GM21717 (cell line): ENCODE measurements around the gene PDGFD.

Experiments used
- ATAC-seq: cut with Tn5 transposase; IDR thresholded peaks from one replicate; pipeline ENCODE4 v1.9.1; 2021; ENCODE audit warnings: mild to moderate bottlenecking, moderate library complexity; ENCODE audit not compliant: unreplicated experiment

The PDGFD gene

GRCh38 chr11:103927535-103927934, 236.4 kb downstream of the PDGFD start:
- no peak for ATAC-seq

- ATAC-seq: no peak
Observed at GRCh38 chr11:103926990-103927389, 237.0 kb downstream of the PDGFD start.

GRCh38 chr11:103924166-103925013, 239.6 kb downstream of the PDGFD start:
- ATAC-seq: no peak

GRCh38 chr11:103923451-103923931, 240.5 kb downstream of the PDGFD start:
- ATAC-seq: no peak

DNA sequence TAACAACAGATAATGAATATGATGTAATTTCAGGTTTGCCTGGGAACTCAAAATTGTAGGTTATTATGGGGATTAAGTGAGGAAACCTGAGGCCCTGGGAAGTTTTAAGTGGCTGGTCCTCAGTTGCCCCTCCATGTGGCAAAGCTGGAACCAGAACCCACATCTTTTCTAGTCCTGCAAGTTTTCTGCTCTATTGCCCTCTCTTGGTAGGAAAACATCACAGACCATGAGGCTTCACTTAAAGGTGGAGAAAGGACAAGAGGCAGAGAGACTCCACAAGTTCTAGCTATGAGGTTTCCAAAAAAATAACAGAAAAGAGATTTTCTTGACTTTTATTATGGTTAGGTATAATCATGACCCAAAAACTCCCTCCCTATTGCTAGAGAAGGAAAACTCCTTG, 243.0 kb downstream of the PDGFD start:
- no peak for ATAC-seq

DNA sequence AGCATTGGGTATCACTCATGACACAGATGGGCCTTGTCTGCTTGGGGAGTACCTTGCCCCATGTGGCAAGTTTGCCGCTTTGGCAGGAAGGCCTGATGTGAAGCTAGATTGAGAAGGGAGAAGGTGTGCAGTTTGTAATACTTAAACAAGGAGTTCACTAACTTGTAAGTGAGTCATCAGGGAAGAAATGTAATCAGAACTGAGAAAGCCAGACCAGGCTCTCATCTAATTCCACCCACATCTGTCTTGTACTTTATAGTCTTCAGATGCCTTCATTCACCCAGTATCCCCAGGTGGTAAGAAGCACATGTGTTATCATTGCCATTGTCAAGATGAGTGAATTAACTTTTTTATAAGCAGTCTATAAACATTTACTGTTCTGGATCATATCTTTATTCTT, 243.5 kb downstream of the PDGFD start:
- peak; percentile 63 for ATAC-seq

DNA sequence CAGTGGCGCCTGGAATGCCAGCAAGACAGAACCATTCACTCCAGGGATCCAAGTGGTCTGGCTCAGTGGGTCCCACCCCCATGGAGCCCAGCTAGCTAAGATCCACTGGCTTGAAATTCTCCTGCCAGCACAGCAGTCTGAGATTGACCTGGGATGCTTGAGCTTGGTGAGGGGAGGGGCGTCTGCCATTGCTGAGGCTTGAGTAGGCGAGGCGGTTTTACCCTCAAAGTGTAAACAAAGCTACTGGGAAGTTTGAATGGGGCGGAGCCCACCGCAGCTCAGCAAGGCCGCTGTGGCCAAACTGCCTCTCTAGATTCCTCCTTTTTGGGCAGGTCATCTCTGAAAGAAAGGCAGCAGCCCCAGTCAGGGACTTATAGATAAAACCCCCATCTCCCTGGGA, 253.2 kb downstream of the PDGFD start:
- no peak for ATAC-seq

DNA sequence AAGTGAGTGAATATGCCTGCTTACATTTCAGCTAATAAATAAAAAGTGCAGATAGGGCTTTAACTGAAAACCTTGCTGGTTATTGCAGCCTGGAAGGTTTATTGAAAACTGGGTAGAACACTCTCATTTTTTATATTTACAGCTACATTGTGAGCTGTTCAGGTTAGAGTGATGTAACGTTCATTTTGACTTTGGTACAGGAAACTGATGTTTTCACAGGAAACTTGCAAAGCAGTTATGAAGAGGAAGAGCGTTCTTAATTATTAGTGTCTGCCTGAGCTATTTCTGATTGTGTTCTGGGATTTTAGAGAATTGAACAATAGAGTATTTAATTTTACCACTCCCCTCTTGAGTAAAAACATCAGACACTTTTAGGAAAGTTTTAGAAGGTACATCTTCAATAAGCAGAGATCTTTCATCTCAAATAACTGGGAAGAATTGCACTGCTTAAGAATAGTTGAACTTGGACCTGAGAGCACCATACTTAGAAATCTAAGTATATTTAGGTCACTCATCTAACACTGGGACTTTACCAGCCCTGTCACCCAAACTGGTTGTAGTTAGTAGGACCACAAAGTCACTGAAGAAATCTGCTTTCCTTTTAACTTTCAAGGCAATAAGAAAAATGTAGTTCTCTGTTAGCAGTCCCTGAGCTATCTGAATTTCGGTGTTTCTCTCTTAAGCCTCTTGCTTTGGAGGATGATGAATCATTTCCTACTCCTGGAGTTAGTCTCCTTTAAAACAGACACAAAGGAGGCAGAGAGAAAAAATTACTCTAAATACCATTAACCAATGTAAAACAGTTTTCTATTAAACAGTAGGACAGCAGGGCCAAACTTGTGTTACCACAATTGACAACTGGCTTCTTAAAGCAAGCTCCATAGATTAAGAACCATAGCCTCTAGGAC, 256.1 kb downstream of the PDGFD start:
- no peak for ATAC-seq

DNA sequence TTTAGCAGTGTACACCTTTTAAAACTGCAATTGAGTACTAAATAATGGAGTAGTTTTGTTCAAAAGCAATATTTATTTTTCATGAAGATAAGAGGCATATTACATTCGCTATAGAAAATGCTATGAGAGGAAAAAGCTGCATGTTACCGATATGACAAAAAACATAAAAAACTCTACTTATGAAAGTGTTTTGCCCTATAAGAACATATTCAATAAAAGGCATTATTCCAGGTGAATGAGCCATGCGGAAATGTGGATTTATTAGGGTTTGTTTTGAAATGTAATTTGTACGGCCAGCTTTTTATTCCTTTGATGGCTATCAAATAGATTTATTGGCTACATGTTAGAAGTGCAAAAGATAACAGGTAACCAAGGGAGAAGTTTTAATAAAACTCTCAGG, 256.8 kb downstream of the PDGFD start:
- no peak for ATAC-seq

DNA sequence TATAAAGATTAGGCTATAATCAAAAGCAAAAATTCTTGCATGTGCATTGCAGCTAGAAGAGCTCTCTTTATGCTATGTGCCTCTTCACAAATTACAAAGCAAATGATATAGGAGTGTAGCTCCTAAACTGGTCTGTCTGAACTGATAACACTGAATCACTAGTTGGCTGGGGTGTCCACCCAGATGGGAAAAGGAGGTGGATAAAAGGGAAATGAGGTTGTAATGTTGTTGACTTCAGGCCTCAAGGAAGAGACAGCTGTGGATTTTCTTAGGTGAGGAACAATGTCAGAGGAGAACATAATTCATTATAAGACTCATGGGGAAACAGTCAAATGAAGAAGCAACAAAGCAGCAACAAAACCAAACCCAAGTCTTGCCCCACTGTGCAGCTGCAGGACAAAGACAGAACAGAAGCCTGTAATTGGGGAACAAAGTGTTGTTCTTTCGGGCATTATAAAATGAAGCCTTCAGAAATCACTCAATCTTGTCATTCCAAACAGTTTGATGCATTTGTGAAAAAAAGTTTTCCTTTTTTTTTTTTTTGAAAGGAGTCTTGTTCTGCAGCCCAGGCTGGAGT, 257.6 kb downstream of the PDGFD start:
- no peak for ATAC-seq

DNA sequence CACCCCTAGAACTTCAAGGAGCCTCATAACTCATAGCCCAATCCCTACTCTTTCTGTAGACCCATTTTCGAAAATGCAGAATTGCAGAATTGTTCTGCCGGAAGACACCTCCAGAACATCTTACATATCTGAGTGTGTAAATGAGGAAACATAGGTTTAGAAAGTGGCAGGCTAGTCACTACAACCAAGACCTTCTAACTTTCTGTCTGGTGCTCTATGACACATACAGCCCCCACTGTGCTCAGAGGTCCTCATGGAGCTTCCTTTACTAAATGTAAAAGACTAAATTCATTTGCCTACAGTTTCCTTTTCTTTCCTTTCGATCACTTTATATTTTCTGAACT, 259.7 kb downstream of the PDGFD start:
- peak; percentile 89 for ATAC-seq

GRCh38 chr11:103903621-103904323, 260.2 kb downstream of the PDGFD start:
- peak; percentile 93 for ATAC-seq

GRCh38 chr11:103902994-103903393, 261.0 kb downstream of the PDGFD start:
- no peak for ATAC-seq

GRCh38 chr11:103901656-103902055, 262.3 kb downstream of the PDGFD start:
- ATAC-seq: no peak

DNA sequence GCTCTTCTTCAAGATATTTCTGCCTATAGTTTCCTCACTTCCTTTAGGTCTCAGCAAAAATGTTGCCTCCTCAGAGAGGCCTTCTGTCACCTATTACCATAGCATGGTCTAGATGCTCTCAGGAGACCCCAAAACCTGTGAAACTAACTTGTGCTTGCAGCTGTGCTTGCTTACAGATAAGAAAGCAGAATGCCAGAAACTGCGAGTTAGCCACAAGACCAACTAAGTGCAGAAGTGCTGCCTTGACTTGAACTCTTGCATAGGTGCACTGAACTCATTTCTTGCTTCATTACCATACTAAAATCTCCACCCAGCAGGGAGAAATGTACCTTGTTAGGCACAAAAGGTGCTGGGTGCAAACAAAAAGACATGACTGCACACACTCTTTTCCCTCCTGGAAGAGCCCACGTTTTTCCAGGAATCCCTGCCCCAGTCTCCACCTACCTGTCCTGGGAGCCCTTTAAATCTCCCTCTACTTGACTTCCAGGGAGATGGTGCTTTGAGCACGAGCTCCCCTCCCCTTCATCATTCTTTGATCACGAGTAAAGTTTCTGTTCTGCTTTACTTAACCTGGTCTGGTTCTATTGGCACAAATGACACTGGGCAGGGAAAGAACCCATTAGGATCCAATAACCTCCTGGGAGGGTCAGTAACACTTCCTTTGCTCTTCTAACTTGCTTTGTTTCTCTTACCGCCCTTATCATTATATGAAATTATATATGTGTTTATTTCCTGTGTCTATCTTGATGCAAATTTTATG, 265.2 kb downstream of the PDGFD start:
- peak; percentile 79 for ATAC-seq

DNA sequence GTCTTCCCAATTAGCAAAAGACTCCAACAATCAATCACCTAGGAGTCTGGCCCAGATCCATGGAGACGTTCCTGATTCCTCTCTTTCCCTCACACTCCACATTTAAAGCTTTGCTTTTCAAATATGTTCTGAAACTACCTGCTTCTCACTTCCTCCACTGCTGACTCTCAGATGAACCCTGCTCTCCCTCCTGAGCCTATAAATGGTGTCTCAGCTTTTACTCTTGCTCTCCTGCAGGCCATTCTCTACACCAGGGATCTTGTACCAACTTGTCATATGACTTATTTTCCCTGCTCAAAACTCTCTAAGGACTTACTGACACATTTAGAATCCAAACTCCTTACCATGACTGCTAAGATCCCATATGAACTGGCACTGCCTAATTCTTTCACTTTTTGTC, 265.9 kb downstream of the PDGFD start:
- ATAC-seq: peak; percentile 73

DNA sequence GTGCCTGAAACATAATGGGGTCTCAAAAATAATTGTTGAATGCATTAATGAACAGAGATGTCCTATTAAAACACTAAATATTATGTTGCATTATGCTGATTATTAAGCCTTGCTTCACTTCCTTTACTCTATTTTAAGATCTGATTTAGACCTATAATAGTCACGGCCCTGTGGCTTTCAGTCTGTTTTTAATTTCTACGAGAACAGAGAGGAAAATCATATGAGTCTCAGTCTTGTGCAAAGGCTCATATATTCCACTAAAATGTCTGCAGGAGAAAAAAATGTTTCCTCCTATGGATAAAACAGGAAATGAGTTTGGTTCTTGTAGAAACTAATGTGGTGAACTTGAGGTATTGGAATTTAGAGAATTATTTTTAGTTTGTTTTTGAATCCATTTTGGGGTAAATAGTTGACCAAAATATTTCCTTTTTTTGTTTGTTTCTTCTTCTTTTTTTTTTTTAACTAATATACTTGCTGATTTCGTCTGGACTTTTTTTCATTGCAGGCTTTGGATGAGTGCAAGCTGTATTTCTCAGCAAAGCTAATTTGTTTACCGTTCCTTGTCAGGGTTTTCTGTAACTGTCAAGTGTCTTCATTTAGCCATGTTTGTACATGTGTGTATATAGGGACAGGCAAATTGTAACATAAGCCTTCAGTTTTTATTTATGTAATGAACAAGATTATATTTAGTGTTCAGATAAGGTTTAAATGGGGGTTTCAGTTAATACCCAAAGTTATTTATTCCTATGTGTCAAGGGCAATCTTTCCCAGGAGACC, 266.6 kb downstream of the PDGFD start:
- ATAC-seq: no peak

DNA sequence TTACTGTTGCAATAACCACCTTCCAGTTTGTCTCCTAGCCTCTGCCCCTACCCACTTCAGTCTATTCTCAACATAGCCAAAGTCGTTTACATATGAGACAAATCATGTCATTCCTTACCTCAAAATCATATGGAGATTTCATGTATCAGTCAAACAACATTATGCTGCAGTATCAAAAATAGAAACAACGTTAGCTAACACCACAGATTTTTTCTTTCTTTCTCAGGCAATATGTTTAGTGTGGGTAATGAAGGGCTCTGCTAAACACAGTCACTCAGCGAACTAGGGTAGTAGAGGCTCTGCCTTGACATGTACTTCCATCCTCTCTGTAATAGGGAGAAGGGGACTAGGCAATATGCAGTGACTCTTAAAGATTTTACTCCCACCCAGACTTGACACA, 268.8 kb downstream of the PDGFD start:
- ATAC-seq: no peak

- no peak for ATAC-seq
Observed at GRCh38 chr11:103894673-103895072, 269.3 kb downstream of the PDGFD start.
